Lower lobe of right lung (tissue), 2 donors: ENCODE data around the gene BICD1. TPM values are rescaled to one million over a fixed set of nuclear protein-coding genes. Genes with fewer than 3 reads are reported as not detected.

ENCODE experiments used
- ATAC-seq, 2 donors: fragments of 200-7000 bp; cut with Tn5 transposase; one replicate each; pipeline ENCODE4 v1.9.1; 2020 to 2022; ENCODE audit warnings: mild to moderate bottlenecking in 2 of 2, moderate library complexity in 2 of 2
- DNase-seq: peaks from one replicate; pipeline ENCODE4 v3.0.0-alpha.2; 2020
- H3K27ac ChIP-seq: fragments of 200-600 bp; one replicate; pipeline ENCODE4 v1.8.0; 2022
- H3K27me3 ChIP-seq: fragments of 200-600 bp; one replicate; pipeline ENCODE4 v1.8.0; 2022; ENCODE audit warnings: low read depth
- H3K36me3 ChIP-seq: fragments of 200-600 bp; one replicate; pipeline ENCODE4 v1.8.0; 2022; ENCODE audit warnings: mild to moderate bottlenecking
- H3K4me1 ChIP-seq: fragments of 200-600 bp; one replicate; pipeline ENCODE4 v1.8.0; 2022
- H3K4me3 ChIP-seq: fragments of 200-600 bp; one replicate; pipeline ENCODE4 v1.8.0; 2022; ENCODE audit warnings: mild to moderate bottlenecking
- H3K9me3 ChIP-seq: fragments of 200-600 bp; one replicate; pipeline ENCODE4 v1.8.0; 2022
- CTCF ChIP-seq: fragments of 200-600 bp; IDR thresholded peaks from one replicate; pipeline ENCODE4 v1.8.0; 2022; ENCODE audit warnings: antibody characterized with exemption, mild to moderate bottlenecking
- intact Hi-C: fragments of 100-400 bp; cut with DNase I; formaldehyde crosslinking; loops from one replicate; pipeline ENCODE4 v1.11.0; 2022
- total RNA-seq: library from RNA; stranded (reverse); fragmentation: NEBNext Ultra II Directional; extraction: Animal tissue kit (Norgen Biotek cat#: 25700); gene quantifications from one replicate; pipeline ENCODE4 v1.2.1, GENCODE V29; 2021
- donor health status: DM: no; HTN: yes; CAD: no; lungs with severe emphysema.

Gene BICD1
- total RNA-seq, 1 donor from 2014 or later = 11.0 TPM

GRCh38 chr12:32149489-32149888, 42.8 kb downstream of the BICD1 start:
- no peak overlapping the region for H3K27ac ChIP-seq
- H3K4me3 ChIP-seq = no peak overlapping the region
- no peak for TF ChIP-seq CTCF
- DNase-seq (no peak), ATAC-seq (no peak)
- no peaks in the 10 kb centered on the region for H3K36me3 ChIP-seq
- intact Hi-C loops = no loop called here
- H3K4me1 ChIP-seq = no peaks in the 10 kb centered on the region
- H3K27me3 ChIP-seq = no peaks in the 10 kb centered on the region
- H3K9me3 ChIP-seq = no peaks in the 10 kb centered on the region

- no peaks in the 10 kb centered on the region for H3K9me3 ChIP-seq
- no peak for TF ChIP-seq CTCF
- no peaks in the 10 kb centered on the region for H3K27me3 ChIP-seq
- no peak overlapping the region for H3K27ac ChIP-seq
- DNase-seq (no peak), ATAC-seq (no peak)
- no peaks in the 10 kb centered on the region for H3K36me3 ChIP-seq
- H3K4me3 ChIP-seq = no peak overlapping the region
- intact Hi-C loops = no loop called here
- H3K4me1 ChIP-seq = no peaks in the 10 kb centered on the region
Observed at GRCh38 chr12:32151086-32151485, 44.4 kb downstream of the BICD1 start.

- Histone ChIP-seq H3K9me3 (no peaks in the 10 kb centered on the region), H3K27ac (no peak overlapping the region), H3K4me1 (no peaks in the 10 kb centered on the region), H3K4me3 (no peak overlapping the region), H3K27me3 (no peaks in the 10 kb centered on the region), H3K36me3 (no peaks in the 10 kb centered on the region)
- DNase-seq = no peak
- no peak for TF ChIP-seq CTCF
- intact Hi-C loops = no loop called here
- no peak for ATAC-seq
Observed at GRCh38 chr12:32151552-32151951, 44.9 kb downstream of the BICD1 start.

- DNase-seq (no peak), ATAC-seq (no peak)
- Histone ChIP-seq H3K4me1 (no peaks in the 10 kb centered on the region), H3K9me3 (no peaks in the 10 kb centered on the region), H3K36me3 (no peaks in the 10 kb centered on the region), H3K4me3 (no peak overlapping the region), H3K27me3 (no peaks in the 10 kb centered on the region), H3K27ac (no peak overlapping the region)
- no peak for TF ChIP-seq CTCF
- intact Hi-C loops = no loop called here
Observed at GRCh38 chr12:32155041-32155440, 48.4 kb downstream of the BICD1 start.

GRCh38 chr12:32155961-32156529, 49.4 kb downstream of the BICD1 start:
- H3K36me3 ChIP-seq = no peaks in the 10 kb centered on the region
- no peaks in the 10 kb centered on the region for H3K9me3 ChIP-seq
- no peak for TF ChIP-seq CTCF
- ATAC-seq (no peak), DNase-seq (no peak)
- intact Hi-C loops = no loop called here
- H3K27me3 ChIP-seq = no peaks in the 10 kb centered on the region
- H3K4me1 ChIP-seq = no peaks in the 10 kb centered on the region
- no peak overlapping the region for H3K4me3 ChIP-seq
- H3K27ac ChIP-seq = no peak overlapping the region

GRCh38 chr12:32158525-32158924, 51.9 kb downstream of the BICD1 start:
- no peaks in the 10 kb centered on the region for H3K4me1 ChIP-seq
- H3K9me3 ChIP-seq = no peaks in the 10 kb centered on the region
- TF ChIP-seq CTCF = no peak
- H3K36me3 ChIP-seq = no peaks in the 10 kb centered on the region
- no peak for ATAC-seq
- DNase-seq = no peak
- no peak overlapping the region for H3K4me3 ChIP-seq
- intact Hi-C loops = no loop called here
- H3K27me3 ChIP-seq = no peaks in the 10 kb centered on the region
- H3K27ac ChIP-seq = no peak overlapping the region
